Astrocyte of the spinal cord (primary cell): Measurements from ENCODE around the gene SH2D4B.

Source experiments
- DNase-seq: peaks from one replicate; pipeline ENCODE4 v3.0.0; 2011; ENCODE audit warnings: low read depth, low spot score
- H3K4me3 ChIP-seq: 2 replicates; pipeline ENCODE4 v1.5.1; 2011; ENCODE audit warnings: low read depth, mild to moderate bottlenecking, low read length, moderate library complexity
- in situ Hi-C: cut with HindIII; loops from 2 replicates; pipeline ENCODE4 v1.10.0; 2017; ENCODE audit warnings: low sequenced_read_pairs
- TF ChIP-seq, protein P1 (sequence below): IDR thresholded peaks from 2 replicates; pipeline ENCODE4 v1.5.1; 2012; ENCODE audit warnings: low read depth, mild to moderate bottlenecking, low read length, inconsistent platforms

Gene SH2D4B

DNA sequence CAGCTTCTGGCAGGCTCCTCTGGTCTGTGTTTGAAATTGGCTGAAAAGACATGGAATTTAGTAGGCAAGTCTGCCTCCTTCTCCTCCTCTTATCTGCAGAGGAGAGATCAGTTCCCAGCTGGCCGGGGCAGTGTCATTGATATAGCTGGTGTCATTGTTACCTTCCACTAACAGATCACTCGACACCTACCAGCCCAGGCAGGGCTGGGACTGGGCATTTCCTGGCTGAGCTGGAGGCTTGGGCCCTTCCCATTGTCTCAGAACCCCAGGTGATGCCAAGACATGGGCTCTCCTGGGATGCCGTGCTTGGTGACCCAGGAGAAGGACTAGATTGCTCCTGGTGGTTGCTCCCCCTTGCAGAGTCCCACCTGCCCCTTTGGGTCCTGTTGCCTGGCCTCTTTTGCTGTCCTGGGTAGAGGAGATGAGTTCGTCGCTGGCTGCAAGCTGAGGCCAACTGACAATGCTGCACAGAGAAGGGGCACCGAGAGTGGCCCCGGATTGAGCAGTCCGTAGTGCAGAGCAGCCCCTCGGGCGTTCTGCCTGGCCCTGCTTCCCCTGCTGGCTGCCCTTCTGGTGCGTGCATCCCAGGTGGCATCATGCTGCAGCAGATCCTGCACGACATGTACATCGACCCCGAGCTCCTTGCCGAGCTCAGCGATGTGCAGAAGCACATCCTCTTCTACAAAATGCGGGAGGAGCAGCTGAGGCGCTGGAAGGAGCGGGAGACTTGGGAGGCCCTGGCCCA is at the start of gene SH2D4B:
TSS of gene SH2D4B (plus strand) at position 167 of the 745 bp plus-strand sequence. CDS start at position 597, 430 bp downstream.
- TF ChIP-seq, protein P1, sequence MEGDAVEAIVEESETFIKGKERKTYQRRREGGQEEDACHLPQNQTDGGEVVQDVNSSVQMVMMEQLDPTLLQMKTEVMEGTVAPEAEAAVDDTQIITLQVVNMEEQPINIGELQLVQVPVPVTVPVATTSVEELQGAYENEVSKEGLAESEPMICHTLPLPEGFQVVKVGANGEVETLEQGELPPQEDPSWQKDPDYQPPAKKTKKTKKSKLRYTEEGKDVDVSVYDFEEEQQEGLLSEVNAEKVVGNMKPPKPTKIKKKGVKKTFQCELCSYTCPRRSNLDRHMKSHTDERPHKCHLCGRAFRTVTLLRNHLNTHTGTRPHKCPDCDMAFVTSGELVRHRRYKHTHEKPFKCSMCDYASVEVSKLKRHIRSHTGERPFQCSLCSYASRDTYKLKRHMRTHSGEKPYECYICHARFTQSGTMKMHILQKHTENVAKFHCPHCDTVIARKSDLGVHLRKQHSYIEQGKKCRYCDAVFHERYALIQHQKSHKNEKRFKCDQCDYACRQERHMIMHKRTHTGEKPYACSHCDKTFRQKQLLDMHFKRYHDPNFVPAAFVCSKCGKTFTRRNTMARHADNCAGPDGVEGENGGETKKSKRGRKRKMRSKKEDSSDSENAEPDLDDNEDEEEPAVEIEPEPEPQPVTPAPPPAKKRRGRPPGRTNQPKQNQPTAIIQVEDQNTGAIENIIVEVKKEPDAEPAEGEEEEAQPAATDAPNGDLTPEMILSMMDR = no peak
- no peak within 1 kb of the TSS for H3K4me3 ChIP-seq
- in situ Hi-C loops = no loop called here
- DNase-seq = no peak

DNA sequence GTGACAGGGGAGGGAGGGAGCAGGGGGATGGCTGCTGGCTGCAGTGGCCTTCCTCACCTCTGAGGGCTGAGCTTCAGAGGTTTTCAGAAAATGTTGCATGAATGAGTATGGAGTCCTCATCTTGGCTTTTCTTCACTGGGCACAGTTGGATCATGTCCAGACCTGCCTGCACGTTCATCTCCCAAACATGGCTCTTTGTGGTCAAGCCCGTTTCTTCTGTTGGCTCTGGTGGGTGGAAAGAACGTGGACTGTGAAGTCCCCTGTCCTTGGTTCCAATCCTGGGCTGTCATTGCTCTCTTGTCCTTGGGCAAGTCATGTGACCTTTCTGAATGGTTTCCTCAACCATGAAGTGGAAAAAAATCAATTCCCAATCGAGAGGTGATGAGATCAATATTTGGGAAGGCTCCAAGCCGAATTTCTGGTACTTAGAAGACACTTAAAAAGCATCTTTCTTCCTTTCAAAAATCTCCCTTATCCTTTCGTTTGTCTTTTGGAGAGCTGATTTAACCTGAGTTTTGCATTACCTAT is 49.1 kb upstream of the SH2D4B start:
- TF ChIP-seq, protein P1 = no peak
- no peak overlapping the region for H3K4me3 ChIP-seq
- no peak for DNase-seq
- in situ Hi-C loops = no loop called here

DNA sequence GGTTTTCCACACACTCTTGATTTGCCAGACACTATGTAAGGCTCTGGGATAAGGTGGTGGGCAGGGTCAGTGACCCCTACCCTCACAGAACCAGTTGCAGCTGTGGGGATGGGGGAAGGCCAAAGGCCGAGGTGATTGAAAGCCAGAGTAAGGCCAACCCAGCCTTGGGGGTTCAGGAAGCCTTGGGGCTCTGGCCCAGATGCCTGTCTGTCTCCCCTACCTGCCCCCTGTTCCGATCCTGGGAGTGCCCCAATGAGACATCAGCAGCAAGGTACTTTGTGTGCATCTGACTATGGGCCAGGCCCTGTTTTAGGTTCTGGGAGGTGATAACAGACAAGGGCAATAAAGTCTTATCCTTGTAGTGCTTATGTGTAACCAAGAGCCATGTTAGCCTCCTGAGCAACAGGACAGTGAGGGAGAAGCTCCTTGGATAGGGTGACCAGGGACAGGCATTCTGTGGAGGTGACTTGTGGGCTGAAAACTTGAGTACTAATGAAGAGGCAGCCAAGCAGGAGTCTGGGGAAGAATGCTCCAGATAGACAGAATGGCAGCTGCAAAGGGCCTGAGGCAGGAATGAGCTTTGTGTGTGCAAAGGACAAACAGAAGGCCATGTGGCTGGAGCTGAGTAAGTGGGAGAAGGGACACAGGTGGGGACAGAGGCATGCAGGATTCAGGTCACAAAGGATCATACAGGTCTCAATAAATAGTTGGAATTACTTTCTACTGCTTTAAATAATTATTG is 48.2 kb upstream of the SH2D4B start:
- in situ Hi-C loops = no loop called here
- TF ChIP-seq, protein P1 = no peak
- no peak overlapping the region for H3K4me3 ChIP-seq
- DNase-seq = no peak

DNA sequence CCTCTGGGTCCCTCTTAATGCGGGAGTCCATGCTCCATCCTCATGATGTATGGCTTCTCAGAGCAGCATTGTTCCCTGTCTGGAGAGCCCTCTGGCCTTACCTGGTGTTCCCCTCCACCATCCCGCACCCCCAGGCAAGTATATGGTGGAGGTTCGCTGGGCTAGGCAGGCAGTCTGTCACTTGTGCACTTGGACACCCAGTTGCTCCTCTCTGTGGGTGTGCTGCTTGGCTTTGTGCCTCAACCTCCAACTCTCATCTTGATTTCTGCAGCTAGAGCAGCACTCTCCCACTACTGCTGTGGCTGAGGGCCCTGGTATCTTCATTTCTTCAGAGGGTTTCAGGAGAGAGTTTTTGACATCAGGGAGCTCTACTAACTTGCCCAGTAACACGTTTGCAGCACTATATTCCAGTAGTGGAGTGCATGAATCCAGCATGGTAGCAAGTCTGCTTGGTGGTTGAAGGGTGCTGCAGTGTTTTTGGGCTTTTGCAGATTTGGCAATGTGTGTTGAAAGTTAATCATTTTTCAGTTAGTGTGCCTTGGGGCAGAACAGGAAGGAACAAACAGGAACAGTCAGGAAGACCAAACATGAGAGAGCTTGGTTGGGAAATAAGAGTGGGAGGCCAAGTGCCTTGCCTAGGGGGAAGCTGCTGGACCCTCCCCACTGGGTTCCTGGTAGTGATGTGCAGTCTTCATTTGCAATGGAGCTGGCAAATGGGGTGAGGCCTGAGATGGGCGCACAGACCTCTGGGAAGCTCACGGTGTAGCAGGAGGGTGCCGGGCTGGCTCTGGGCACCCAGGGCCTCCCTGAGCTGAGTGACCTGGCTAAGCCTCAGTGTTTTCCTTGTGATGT is 46.2 kb upstream of the SH2D4B start:
- in situ Hi-C loops = no loop called here
- TF ChIP-seq, protein P1 = no peak
- no peak for DNase-seq
- no peak overlapping the region for H3K4me3 ChIP-seq

DNA sequence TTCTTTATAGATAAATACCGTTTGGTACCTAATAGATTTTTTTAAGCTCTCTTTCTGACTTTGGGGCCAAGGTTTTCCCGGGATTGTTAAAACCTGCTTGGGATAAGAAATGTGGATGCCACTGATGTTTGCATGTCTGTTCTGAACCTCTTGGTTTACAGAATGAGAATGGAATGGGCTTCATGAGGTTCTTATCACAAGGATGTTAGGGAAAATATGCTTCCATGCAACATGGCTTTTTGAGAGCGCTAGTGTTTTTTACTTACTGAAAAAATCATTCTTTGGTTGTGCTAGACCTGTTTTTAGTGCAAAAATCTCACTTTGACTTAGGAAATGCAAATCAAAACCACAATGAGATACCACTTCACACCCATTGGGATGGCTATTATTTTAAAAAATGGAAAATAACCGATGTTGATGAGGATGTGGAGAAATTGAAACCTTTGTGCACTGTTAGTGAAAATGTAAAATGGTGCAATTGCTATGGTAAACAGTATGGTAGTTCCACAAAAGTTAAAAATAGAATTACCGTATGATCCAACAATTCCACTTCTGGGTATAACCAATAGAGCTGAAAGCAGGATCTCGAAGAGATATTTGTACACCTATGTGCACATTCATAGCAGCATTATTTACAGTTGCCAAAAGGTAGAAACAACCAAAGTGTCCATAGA is 44.7 kb upstream of the SH2D4B start:
- DNase-seq = no peak
- TF ChIP-seq, protein P1 = no peak
- in situ Hi-C loops = no loop called here
- no peak overlapping the region for H3K4me3 ChIP-seq
